Spleen (tissue), 7 donors: Measurements from ENCODE around the gene GNRH2.

Source experiments
- CTCF ChIP-seq, 11 experiments: fragments of 200-600 bp in 7 of 11; fragments of 450-650 bp in 4 of 11; sonication (generic) in 4 of 11; IDR thresholded peaks in 8 of 11; conservative IDR thresholded peaks in 3 of 11; 1 replicate in 7 of 11; 2 replicates in 4 of 11; pipeline versions ENCODE4 v1.4.0 to v1.8.0; 2016 to 2021; ENCODE audit warnings: antibody characterized with exemption in 11 of 11, inconsistent platforms in 4 of 11, mild to moderate bottlenecking in 1 of 11
- POLR2A ChIP-seq, 3 donors: fragments of 450-650 bp; IDR thresholded peaks; one replicate each; pipeline ENCODE4 v1.5.1; 2017; ENCODE audit warnings: antibody characterized with exemption in 3 of 3, mild to moderate bottlenecking in 1 of 3
- POLR2AphosphoS5 ChIP-seq, 3 donors: sonication (generic); formaldehyde crosslinking; IDR thresholded peaks; one replicate each; pipeline ENCODE4 v1.5.1; 2017; ENCODE audit warnings: antibody characterized with exemption in 3 of 3
- donor health status: DM: no; HTN: no; CAD: no; lungs with moderate emphysema.
- donor health status: DM: no; HTN: no; CAD: no.
- donor health status: DM: no; HTN: no; CAD: no.

GRCh38 chr20:3042625-3043024 is 797 bp upstream of the GNRH2 start:
- TF ChIP-seq CTCF (IDR thresholded peaks at IDR 0.05 in 8 of 11, conservative IDR thresholded peaks at IDR 0.05 in 3 of 11) = no peak
- peak in 1 of 3 donors; percentile 30 for TF ChIP-seq POLR2AphosphoS5 (IDR thresholded peaks at IDR 0.05)
- no peak for TF ChIP-seq POLR2A (IDR thresholded peaks at IDR 0.05)
